Stimulated activated CD4-positive, alpha-beta T cell treated with anti-CD3 and anti-CD28 coated beads, Interleukin-4, amount 100 ng/mL, for 24 hours (primary cell): ENCODE data around the gene PAFAH1B2.
"Not testable (repeated sequence)": the region's sequence is repeated elsewhere in the genome, so short reads cannot be mapped to it uniquely, and the experiment has no call there.

Experiments
- DNase-seq: peaks from one replicate; pipeline ENCODE4 v3.0.0-alpha.2; 2020

The PAFAH1B2 gene, protein sequence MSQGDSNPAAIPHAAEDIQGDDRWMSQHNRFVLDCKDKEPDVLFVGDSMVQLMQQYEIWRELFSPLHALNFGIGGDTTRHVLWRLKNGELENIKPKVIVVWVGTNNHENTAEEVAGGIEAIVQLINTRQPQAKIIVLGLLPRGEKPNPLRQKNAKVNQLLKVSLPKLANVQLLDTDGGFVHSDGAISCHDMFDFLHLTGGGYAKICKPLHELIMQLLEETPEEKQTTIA

DNA sequence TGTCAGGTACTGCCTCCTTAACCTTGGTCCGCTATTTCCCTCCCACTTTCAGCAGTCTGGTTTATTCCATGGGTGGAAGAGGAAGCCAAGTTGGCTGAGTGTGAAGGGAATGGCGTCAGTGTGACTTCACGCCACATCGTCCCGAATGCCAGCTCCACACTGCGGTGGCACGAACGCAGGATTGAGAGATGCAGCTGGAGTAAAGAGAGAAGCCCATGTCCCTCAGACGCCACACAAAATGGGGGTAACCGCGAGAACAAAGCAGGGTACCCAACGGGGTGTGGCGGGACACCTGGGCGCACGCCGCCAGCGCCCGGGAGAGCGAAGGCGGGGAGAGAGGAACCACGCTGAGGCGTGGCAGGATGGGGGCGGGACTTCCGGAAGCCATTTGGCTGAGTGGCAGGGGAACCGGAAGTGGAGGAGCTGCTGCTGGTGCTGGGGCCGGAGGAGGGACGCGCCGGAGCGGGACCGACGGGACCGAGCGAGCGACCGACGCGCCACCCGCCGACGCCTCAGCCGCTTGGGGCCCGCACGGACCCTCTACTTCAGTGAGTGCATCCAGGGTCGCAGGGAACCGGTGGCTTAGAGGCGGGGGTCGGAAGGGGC is at the start of gene PAFAH1B2:
PAFAH1B2 (plus strand) TSS at position 417 of the 606 bp plus-strand sequence. CDS start 8,161 bp downstream, outside the sequence.
- DNase-seq: peak; percentile 97

DNA sequence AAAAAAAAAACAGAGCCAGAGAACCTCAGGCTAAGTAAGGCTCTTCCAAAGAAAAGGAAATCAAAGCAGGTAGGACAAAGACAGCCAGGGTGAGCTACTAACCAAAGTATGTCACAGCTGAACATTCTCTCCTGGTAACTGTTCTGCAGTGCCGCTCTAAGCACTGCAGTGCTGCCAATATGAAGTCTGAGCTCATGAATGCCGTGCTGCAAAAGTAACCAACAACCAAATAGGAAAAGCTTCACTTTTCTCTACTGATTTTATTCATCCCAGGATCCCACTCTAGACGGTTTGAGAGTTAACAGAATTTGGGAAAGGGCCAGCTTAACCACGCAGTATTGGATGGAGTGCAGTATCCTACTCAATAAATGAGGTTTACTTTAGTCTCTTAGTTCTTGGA is 49.3 kb upstream of the PAFAH1B2 start:
- DNase-seq: no peak

DNA sequence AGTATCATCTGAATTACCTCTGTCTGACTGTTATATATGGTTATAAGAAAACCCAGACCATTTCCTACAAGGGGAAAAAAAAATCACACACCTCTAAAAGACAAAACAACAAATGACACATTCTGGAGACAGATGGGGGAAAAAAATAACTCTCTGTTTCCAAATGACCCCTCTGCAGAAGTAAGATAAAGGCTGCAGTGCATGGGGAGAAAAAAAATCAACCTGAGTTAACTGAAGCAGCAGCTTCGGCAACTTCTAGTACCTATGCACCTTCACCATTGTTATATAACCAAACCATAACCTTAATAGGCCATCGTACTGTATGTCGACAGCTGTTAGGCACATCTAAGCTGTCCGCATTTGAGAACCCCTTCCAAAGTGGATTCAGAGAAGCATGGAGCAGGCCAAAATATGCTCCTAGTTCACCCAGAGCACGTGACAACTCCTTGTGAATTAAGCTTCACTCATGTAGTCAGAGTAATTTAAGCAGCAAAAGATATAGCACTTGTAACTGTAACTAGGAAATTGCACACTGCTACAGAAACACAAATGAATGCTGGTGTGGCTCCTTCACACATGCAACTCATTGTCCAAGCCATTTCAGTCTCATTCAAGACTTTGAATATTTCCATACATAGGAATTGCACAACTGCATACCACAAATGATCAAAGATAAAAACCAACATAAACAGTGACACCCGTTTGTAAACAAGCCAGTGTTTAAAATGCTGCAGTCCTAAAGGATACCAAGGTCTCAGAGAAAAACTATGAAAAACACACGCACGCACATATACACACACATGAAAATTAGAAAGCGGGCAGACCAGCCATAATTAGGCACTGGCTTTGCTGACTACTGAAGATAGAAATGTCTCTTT is 48.6 kb upstream of the PAFAH1B2 start:
- DNase-seq: no peak

DNA sequence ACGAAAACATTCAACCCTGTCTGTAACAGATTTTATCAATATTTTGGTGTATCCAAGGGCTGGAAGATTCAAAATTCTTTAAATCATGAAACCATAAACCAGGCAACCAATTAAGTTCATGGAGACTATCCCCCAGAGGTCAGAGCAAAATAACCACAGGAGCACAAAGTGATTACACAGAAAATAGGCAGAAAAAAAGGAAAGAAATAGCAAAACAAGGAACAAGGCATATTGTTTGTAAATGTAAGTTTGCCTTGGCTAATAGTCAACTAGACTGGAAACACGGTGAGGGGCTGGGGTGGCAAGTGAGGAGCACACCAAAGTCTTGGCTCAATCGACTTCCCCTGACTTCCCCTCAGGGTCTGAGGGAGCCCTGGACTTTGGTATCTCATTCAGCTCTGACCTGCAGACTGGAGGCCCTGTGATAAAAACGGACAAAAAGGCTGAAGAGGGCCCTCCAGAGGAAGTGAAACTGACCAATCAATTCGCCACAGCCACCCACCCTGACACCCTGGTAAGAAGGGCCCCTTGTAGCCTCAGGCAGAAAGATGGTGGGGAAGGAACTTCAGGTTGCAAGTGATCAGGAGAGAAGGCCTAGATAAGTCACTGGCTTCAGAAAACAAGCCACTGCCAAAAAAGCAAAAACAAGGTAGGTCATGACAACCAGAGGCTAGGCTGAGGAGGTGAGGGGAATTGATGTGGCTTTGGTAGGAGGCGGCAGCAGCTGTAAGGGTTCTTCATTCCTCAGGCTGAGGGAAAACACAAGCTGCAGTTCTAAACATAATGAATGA is 47.7 kb upstream of the PAFAH1B2 start:
- DNase-seq: peak; percentile 56

DNA sequence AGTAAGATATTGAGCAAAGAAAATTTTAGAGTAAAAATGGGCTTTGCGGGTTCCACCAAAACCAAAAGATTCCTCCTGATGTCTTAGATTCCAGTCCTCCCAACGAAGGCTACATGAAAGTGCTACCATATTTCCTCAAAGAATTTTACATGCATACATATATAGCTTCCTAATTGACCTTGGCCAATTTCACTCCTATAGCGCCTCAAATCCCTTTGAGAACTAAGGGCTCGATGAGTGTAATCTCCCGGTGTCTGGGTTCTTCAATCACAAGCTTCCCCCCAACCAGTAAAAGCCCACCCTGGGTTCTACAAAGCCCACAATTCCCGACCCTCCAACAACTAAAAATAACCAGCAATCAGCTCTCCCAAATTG is 47.1 kb upstream of the PAFAH1B2 start:
- DNase-seq: no peak

DNA sequence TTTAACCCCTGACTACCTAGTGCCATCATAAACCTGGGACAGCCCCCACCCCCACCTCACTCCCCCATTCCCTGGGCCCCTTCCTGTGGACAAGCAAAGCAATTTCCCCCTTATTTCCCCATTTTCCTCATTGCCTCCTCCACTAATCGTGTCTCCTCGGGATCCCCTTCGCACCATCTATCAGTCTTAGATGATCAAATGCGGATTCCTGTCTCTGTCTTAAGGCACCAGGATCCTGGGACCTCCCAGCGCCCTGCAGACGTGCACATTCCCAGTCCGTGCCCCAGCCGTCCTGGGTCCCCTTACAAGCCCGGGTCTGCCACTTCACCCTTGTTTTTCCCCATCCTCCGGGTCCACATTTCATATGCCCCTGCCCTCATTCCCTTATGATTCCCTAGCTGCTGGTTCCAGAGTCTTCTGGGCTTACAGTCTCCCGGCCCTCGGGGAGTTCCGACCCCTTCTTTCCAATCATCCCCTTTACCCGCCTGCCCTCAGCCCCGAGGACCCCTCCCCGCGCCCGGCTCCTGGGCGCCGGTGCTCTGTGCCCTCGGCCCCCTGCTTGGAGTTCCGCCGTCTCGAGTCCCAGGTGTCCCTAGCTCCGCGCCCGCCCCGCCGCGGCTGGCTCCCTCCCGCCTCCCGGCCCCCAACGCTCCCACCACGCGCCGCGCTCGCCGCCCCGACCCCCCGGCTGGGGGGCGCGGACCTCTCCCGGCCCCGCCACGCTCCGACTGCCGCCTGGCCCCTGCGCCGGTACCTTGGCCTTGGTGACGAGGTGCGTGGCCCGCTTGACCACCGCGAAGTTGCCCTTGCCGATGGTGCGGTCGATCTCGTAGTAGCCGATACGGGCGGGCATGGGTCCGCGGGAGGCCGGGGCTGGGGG is 46.5 kb upstream of the PAFAH1B2 start:
- DNase-seq: peak; percentile 32

DNA sequence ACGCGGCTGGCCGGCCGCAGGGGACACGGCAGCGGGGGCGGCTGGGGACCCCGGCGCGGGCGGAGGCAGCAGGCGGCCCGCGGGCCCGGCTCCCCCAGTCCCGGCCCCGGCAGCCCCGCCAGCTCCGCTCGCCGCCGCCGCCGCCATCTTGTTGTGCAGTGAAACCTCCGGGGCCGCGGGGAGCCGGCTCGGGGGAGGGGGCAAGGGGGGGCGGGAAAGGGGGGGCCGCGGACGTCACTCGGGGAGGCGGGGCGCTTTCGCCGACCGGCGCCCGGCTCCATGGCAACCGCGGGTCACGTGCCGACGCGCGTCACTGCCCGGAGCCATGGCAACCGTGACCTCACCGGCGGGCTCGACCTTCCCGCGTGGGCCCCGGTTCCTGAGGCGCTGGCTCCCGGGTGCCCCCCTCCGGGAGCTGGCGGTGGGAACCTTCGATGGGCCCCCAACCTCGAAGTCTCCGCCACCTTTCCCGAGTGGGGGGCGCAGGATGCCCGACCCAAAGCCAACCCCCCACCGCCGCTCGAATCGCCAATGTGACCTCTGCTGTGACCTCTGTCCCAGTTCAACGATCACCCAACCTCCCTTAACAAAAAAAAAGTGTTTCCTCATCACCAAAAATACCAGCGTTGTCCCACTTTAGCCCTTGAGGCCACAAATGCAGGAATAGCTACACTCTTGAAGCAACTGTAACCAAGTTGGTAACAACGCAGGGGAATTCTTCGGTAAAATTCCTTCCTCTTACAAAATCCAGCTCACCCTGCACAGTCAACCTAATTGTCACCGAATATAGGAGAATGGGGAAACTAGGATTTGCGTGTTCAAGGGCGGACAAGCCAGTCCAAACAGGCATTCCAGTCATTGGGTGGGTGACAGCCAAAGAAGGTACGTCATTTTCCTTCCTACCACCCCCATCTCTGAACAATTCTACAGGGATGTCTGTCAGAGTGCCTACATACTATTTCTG is 45.5 kb upstream of the PAFAH1B2 start, which contains the start of gene SIK3:
SIK3 (minus strand) TSS at position 160 of the 964 bp plus-strand sequence; CDS start at position 147, 13 bp downstream.
- DNase-seq: peak; percentile 94

DNA sequence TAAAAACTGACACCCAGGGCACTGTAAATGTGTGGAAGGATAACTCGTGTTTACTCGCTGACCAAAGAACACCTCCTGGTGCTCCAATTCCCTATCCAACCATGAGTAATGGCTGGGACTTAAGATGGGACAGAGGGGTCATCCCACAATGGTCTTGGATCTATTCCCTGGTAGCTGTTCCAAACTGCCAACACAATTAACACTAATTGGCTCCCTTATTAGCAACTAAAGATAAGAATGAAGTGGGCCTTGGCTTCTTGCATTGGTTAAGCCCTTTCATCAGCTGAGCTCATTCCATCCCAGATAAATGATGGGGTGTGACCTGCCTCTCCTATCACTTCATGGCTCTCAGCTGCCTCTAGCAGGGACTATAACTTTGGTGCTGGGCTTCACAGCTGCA is 44.4 kb upstream of the PAFAH1B2 start:
- no peak for DNase-seq

DNA sequence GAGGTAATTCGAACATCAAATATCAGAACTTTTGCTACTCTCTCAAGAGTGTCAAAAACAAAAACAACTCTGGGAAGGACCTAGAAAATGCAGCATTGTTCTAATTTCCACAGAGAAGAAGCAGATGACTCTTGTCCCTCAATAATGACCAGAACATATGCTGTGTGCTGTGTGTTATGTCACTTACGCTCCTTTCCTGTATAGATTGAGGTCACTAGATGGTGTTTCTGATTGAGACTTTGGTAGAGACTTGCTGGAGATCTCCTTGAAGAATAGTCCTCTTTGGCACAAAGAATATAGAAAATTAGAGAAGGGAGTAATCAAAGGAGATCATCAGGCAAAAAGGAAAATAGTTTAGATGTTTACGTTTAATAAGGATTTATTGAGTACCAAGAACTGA is 43.5 kb upstream of the PAFAH1B2 start:
- DNase-seq: no peak

DNA sequence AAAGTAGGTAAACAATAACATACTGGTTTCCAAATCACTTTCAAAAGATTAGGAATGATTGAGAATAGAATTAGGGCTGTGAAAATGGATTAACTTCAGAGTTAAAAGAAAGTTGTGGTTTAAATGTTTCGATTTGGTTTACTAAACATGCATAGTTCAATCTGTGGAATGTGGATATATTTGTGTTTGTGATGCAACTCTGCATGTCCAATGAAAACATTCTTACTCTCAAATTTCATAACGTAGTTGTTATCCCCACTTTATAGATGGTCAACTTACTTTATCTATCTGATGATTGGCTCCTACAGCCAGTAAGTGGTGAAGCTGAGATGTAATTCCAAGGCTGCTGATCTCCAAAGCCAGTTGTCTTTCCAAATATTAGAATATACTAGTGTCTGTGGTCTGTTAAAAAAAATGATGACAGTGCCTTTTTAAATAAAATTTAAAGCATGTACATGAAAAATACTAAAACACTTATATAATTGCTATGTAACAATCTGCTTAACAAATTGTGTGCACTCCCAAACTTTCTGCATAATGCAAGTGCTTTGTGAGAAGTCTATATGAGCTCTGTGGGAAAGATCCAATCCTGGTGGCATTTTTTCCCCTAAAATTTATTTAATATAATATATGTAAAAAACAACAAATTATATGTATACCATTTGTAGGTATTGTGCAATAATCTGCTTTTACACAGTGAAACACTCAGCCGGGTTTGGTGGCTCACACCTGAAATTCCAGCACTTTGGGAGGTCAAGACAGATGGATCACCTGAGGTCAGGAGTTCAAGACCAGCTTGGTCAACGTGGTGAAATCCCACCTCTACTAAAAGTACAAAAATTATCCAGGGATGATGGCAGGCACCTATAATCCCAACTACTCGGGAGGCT is 36.1 kb upstream of the PAFAH1B2 start:
- no peak for DNase-seq

DNA sequence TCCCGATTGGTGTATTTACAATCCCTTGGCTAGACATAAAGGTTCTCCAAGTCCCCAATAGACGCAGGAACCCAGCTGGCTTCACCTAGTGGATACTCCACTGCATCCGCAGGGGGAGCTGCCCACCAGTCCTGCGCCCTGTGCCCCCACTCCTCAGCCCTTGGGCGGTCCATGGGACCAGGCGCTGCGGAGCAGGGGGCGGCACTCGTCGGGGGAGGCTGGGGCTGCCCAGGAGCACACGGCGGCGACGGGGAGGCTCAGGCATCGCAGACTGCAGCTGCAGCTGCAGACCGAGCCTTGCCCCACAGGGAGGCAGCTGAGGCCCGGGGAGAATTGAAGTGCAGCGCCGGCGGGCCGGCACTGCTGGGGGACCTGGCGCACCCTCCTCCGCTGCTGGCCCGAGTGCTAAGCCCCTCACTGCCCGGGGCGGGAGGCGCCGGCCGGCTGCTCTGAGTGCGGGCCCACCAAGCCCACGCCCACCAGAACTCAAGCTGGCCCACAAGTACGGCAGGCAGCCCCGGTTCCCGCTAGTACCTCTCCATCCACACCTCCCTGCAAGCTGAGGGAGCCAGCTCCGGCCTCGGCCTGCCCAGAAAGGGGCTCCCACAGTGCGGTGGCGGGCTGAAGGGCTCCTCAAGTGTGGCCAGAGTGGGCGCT is 33.7 kb upstream of the PAFAH1B2 start:
- no peak for DNase-seq

DNA sequence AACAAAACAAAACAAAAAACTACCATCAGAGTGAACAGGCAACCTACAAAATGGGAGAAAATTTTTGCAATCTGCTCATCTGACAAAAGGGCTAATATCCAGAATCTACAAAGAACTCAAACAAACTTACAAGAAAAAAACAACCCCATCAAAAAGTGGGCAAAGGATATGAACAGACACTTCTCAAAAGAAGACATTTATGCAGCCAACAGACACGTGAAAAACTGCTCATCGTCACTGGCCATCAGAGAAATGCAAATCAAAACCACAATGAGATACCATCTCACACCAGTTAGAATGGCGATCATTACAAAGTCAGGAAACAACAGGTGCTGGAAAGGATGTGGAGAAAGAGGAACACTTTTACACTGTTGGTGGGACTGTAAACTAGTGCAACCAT is 31.6 kb upstream of the PAFAH1B2 start:
- not testable (repeated sequence) for DNase-seq

DNA sequence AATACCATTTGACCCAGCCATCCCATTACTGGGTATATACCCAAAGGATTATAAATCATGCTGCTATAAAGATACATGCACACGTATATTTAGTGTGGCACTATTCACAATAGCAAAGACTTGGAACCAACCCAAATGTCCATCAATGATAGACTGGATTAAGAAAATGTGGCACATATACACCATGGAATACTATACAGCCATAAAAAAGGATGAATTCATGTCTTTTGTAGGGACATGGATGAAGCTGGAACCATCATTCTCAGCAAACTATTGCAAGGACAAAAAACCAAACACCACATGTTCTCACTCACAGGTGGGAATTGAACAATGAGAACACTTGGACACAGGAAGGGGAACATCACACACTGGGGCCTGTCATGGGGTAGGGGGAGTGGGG is 31.1 kb upstream of the PAFAH1B2 start:
- DNase-seq: not testable (repeated sequence)

DNA sequence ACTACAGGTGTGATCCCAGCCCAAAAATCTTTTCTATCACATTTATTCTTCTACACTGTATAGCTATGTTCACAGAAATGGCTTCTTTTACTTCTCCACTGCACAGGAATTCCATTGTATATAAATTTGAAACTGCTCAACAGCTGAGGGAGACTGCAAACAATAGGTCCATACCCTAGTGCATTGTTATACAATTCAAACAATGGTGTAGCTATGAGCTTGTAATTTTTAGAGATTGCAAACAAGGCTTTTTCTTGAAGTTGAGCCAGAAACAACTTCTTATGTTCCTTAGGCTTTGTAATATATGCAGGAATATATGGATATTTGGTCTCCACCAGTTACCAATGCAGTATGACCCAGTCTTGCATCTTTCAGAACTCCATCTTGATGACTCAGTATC is 26.4 kb upstream of the PAFAH1B2 start:
- DNase-seq: no peak

DNA sequence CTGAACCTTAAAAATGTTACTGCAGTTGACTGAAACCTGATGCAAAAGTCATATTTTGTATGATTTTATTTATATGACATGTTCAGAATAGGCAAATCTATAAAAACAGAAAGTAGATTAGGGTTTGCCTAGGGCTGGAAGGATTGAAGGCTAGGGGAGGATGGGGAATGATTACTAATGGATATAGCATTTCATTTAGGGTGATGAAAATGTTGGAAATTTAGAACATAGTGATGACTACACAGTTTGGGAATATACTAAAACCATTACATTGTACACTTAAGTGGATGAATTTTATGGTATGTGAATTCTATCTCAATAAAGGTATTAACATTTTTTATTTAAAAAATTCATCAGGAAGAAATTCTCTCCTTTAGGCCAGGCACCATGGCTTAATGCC is 22.9 kb upstream of the PAFAH1B2 start:
- no peak for DNase-seq

DNA sequence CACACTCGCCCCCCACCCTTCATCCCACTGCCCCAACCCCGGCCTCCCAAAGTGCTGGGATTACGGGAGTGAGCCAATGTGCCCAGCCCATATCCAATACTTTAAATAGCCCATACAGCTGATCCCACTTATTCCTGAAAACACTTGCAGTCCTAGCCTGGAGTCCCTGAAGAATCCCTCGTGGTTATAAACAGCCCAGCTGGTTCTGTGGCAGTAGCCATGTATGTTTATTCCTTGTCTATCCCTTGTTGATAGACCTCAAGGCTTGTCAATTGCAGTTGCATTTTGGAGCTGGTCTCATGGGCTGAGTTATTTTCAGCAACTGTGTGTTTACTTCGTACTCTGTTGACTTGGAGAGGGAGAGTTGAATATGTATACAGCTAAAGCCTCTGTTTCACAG is 21.5 kb upstream of the PAFAH1B2 start:
- no peak for DNase-seq

DNA sequence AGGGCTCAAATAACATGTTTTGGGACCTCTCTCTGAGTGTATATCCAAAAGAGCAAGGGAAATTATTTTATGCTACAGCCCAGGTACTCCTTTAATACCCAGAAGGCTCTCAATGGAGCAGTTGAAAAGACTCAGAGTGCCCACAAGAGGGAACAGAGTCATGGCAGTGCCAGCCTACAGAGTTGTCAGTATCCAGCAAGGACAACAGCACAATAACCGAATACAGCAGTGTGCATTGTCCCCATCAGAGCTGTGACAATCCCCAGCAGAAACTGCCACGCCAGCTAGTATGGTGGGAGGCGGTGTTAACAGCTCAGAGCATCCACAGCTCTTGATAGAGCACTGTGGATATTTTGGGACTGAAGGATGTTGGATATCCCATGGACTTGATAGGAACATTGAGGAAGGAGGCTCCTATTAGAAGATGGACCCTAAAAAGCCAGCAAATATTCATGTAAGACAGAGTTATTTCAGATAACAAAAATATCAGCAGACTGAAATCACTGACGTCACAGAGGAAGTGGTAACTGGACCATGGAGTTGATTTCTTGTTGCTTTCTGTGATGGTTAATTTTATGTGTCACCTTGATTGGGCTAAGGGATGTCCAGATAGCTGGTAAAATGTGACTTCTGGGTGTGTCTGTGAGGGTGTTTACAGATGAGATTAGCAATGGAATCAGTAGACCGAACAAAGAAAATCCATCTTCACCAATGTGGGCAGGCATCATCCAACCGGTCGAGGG is 17.7 kb upstream of the PAFAH1B2 start:
- no peak for DNase-seq

DNA sequence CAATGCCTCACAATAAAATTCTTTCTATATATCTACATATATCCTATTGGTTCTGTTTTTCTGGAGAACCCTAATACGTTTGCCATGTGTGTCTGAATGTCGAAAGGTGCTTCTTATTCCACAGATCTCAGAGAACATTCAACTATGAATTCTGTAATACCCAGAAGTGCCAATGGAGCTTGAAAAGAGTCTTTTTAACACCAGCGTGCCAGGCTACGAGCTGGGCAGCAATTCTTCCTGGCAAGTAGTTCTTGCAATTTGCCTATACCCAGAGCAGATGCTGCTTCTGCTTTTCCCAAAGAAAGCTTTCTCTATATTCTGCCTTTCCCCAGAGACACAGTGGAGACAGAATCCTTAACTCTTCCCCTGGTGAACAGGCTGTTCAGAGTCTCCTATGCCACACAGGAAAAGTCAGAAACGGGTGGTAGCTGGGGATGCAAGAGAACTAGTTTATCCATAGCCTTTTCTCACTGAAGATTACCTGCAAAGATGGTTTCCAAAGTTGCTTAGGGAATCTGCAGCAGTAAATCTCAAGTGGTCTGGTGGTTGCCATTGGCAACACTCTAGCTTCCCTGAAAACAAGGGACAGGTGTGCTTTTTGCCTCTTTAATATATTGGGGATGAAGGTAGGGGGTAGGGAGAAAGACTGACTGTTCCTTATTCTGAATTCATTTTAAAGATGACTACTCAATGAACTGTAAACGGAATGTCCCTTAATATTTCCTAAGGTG is 16.8 kb upstream of the PAFAH1B2 start:
- no peak for DNase-seq
